ENCODE results near the gene CNTN5.

CNTN5 gene

DNA sequence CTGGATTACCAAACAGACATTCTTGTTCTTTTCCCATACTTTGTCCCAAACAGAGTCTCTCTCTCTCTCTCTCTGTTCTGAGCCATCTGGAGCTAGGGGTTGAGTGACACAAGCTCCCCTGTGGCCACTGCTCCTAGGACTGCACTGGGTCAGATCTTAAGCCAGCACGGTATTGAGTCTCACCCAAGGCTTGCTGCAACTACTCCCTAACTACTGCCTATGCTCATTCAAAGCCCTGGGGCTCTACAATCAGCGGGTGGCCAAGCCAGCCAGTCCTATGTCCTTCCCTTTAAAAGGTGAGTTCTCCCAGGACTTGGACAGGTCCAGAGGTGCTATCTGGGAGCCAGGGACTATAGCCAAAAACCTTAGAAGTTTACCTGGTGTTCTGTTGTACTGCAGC is 385.6 kb downstream of the CNTN5 start:
- H3K4me1 Mint-ChIP-seq: no peaks in the 10 kb centered on the region
- no peak overlapping the region for H3K27ac Mint-ChIP-seq
- no peak overlapping the region for H3K4me3 Mint-ChIP-seq
- H3K27me3 Mint-ChIP-seq (ENCODE audit: low read depth): no peaks in the 10 kb centered on the region
- H3K9me3 Mint-ChIP-seq: no peaks in the 10 kb centered on the region
- TF ChIP-seq, protein P1, sequence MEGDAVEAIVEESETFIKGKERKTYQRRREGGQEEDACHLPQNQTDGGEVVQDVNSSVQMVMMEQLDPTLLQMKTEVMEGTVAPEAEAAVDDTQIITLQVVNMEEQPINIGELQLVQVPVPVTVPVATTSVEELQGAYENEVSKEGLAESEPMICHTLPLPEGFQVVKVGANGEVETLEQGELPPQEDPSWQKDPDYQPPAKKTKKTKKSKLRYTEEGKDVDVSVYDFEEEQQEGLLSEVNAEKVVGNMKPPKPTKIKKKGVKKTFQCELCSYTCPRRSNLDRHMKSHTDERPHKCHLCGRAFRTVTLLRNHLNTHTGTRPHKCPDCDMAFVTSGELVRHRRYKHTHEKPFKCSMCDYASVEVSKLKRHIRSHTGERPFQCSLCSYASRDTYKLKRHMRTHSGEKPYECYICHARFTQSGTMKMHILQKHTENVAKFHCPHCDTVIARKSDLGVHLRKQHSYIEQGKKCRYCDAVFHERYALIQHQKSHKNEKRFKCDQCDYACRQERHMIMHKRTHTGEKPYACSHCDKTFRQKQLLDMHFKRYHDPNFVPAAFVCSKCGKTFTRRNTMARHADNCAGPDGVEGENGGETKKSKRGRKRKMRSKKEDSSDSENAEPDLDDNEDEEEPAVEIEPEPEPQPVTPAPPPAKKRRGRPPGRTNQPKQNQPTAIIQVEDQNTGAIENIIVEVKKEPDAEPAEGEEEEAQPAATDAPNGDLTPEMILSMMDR (IDR thresholded peaks at IDR 0.05; ENCODE audit: unreplicated experiment in 3 of 3): no peak
- H3K36me3 Mint-ChIP-seq (ENCODE audit: low read depth): no peaks in the 10 kb centered on the region

DNA sequence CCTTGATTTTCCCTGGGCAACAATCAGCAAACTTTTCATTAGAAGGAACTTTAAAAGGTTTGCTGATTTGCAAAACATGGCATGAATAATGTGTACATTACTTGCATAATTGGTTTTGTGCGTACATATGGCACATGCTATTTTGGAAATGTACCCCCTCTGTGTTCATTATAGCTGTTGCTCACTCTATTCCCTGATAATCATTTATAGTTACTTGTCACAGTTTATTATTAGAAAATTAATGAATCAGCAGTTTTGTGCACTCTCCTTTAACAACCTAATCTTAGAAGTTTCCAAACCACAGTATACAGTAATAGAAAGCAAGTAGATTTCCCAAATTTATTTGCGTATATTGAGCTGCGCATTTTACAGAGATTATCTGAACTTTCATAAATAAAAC is 389.9 kb downstream of the CNTN5 start:
- Mint-ChIP-seq H3K4me1 (no peaks in the 10 kb centered on the region), H3K36me3 (ENCODE audit: low read depth) (no peaks in the 10 kb centered on the region), H3K4me3 (no peak overlapping the region), H3K27me3 (ENCODE audit: low read depth) (no peaks in the 10 kb centered on the region), H3K27ac (no peak overlapping the region), H3K9me3 (no peaks in the 10 kb centered on the region)
- TF ChIP-seq, protein P1 (IDR thresholded peaks at IDR 0.05; ENCODE audit: unreplicated experiment in 3 of 3): no peak

DNA sequence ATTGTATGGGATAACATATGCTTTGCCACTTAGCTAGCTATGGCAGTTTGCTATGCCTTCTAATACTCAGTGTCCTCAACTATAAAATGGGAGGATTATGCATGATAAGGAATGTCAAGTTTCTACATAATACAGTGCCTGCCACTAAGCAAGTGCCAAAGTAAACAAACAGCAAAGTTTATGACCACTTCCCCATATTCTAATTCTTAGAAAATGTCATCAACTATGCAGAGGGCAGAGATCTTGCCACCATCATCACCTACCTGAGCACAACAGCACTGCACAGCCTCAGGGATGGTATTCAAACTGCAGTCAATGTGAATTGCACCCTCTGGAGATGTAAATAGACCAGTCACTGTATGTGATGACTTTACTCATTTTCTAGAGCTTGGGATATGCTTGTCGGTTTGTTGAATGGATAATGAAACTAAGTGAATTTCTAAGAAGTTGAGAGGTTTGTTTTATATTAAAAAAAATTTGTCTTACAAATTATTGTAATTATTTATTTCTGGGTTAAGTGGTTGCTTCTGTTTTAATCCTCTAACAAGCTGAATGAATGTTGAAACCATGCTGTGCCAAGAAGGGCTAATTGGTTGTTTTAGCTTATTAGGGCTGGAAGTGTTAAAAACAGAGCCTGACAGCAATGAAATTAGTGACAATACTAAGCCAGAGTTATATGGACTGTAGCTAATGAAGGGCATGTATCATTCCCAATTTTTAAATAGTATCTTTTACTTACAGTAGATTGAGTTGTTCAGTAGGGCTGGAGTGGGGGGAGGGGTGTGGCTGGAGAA is 398.4 kb downstream of the CNTN5 start:
- no peak overlapping the region for H3K27ac Mint-ChIP-seq
- no peak overlapping the region for H3K4me3 Mint-ChIP-seq
- no peaks in the 10 kb centered on the region for H3K9me3 Mint-ChIP-seq
- no peaks in the 10 kb centered on the region for H3K4me1 Mint-ChIP-seq
- H3K36me3 Mint-ChIP-seq (ENCODE audit: low read depth): no peaks in the 10 kb centered on the region
- TF ChIP-seq, protein P1 (IDR thresholded peaks at IDR 0.05; ENCODE audit: unreplicated experiment in 3 of 3): no peak
- H3K27me3 Mint-ChIP-seq (ENCODE audit: low read depth): no peaks in the 10 kb centered on the region

DNA sequence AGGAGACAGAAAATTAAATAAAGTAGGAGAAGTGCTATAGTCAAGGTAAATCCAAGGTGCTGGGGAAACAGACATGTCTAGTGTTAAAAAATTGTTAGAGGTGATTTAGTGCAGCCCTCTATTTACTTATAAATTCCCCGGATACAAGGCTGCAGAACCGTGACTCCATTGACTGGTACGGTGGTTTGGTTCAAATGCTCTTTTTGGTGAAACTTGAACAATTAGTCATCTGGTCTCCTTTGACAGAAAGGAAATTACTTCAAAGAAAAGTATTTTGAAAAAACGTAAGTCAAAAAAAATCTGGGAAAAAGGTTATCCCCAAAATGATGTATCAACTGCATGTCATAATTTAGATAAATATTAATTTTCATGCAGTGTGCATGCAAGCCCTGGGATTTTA is 399.2 kb downstream of the CNTN5 start:
- H3K4me3 Mint-ChIP-seq: no peak overlapping the region
- H3K4me1 Mint-ChIP-seq: no peaks in the 10 kb centered on the region
- no peaks in the 10 kb centered on the region for H3K36me3 Mint-ChIP-seq (ENCODE audit: low read depth)
- no peaks in the 10 kb centered on the region for H3K9me3 Mint-ChIP-seq
- no peak overlapping the region for H3K27ac Mint-ChIP-seq
- TF ChIP-seq, protein P1 (IDR thresholded peaks at IDR 0.05; ENCODE audit: unreplicated experiment in 3 of 3): no peak
- H3K27me3 Mint-ChIP-seq (ENCODE audit: low read depth): no peaks in the 10 kb centered on the region

DNA sequence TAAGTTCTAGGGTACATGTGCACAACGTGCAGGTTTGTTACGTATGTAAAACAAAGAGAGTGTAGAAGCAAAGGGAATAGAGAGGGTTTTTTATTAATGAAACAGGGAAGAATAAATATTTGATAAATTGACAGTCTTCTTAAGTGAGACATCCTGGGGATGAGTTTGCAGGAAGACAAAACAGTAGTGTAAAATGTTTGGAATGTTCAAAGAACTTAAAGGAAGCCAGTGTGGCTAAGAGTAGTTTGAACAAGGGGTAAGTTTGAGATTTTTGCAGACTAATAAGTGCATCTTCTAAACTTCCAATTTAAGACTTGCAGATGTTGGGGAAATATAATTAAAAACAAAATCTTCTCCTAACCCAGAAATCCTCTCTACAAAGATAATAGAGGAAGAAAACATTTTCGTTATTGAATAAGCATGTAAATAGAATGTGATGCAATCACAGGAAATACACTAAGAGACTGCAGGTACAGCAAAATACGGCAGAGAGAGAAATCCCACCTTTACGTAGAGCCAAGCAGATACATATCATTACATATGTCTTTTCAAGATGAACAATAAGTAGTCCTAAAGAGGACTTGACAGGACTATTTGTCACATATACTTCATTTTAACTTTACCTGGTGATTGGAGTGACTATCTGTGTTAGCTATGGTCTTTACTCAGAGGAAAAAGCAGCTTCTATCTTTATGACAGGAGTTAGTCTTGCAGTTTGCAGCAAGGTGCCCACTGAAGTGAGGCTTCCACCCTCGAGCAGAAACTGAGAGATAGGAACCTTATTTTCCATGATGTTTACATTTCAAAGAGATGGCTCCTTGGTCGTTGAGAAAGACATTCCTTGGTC is 402.1 kb downstream of the CNTN5 start:
- no peaks in the 10 kb centered on the region for H3K9me3 Mint-ChIP-seq
- no peak overlapping the region for H3K4me3 Mint-ChIP-seq
- no peak overlapping the region for H3K27ac Mint-ChIP-seq
- no peaks in the 10 kb centered on the region for H3K27me3 Mint-ChIP-seq (ENCODE audit: low read depth)
- H3K36me3 Mint-ChIP-seq (ENCODE audit: low read depth): no peaks in the 10 kb centered on the region
- TF ChIP-seq, protein P1 (IDR thresholded peaks at IDR 0.05; ENCODE audit: unreplicated experiment in 3 of 3): no peak
- no peaks in the 10 kb centered on the region for H3K4me1 Mint-ChIP-seq
